ENCODE measurements around the gene SRSF1. TPM values are rescaled to one million over a fixed set of nuclear protein-coding genes. Genes with fewer than 3 reads are reported as not detected.

Gene SRSF1
- total and polyA plus RNA-seq, 2 of the 4 experiments (the other 2 are of a cell fraction), result 190 to 357 TPM

GRCh38 chr17:57999496-58000017 lies 7.5 kb downstream of the SRSF1 start:
- WGBS, 2 experiments (ENCODE audit: extremely low coverage in 2 of 2, insufficient read length in 1 of 2), result no CpG with 5 or more reads among the region's 1 CpG
- peak; percentile 79 for DNase-seq
- H3K36me3 ChIP-seq (ENCODE audit: control insufficient read depth, insufficient read depth, low read length), result peaks cover 17% of the 10 kb centered on the region
- no peak overlapping the region for H3K18ac ChIP-seq (ENCODE audit: low read depth, low read length)
- H2BK5ac ChIP-seq (ENCODE audit: low read depth, low read length, poor library complexity, severe bottlenecking), result no peak overlapping the region
- H2BK15ac ChIP-seq (ENCODE audit: low read depth, low read length), result no peak overlapping the region
- H3K14ac ChIP-seq (replicated peaks; ENCODE audit: low read depth, low read length), result no peak overlapping the region
- H4K20me1 ChIP-seq (ENCODE audit: insufficient read depth, low read length), result peaks cover 44% of the 10 kb centered on the region; the same call in 1 of the 2 replicates
- H3K4me3 ChIP-seq (ENCODE audit: insufficient read depth, low read depth, low read length), result no peak overlapping the region
- in situ Hi-C loops (cut with MboI; ENCODE audit: low sequenced_read_pairs) (loop anchor here (5.0 to 10.0 kb wide), 3 partner anchors 115 to 875 kb away; no protein-coding TSS in a partner anchor), intact Hi-C loops (cut with micrococcal nuclease) (loop anchor here (1.0 to 2.0 kb wide), 3 partner anchors 141 to 868 kb away; partner anchors contain the start of gene MRPS23), dilution Hi-C loops (cut with HindIII; ENCODE audit: low sequenced_read_pairs, unreplicated experiment) (loop anchor here (25.0 kb wide), 1 partner anchor 137 kb away; the partner anchor contains the start of gene MRPS23)
- no peak overlapping the region for H3K4ac ChIP-seq (ENCODE audit: low read depth, low read length)
- H3K27ac ChIP-seq (ENCODE audit: insufficient read depth, low read length), result no peak overlapping the region
- H3K9me3 ChIP-seq (ENCODE audit: control insufficient read depth, insufficient read depth, low read length), result no peaks in the 10 kb centered on the region
- 0 out of 2 replicates have a peak, but pooled peaks cover 2% of the 10 kb centered on the region for H3K4me1 ChIP-seq (ENCODE audit: control insufficient read depth, insufficient read depth, low read length)
- H3K9me1 ChIP-seq (ENCODE audit: insufficient read depth, low read length), result no peaks in the 10 kb centered on the region
- ChIA-PET CTCF (interaction anchor here (0.6 to 4.0 kb wide), 18 partner anchors 9 to 1245 kb away, joined by 3 to 26 read pairs (median 4); partner anchors contain the start of genes CUEDC1 and VEZF1), POLR2A (ENCODE audit: unreplicated experiment) (interaction anchor here (0.6 to 1.0 kb wide), 3 partner anchors 11 to 1085 kb away, joined by 3 read pairs; partner anchors contain the start of genes TRIM25 and VEZF1)
- H4K91ac ChIP-seq (ENCODE audit: insufficient read depth, low read depth, low read length), result no peak overlapping the region
- H2AFZ ChIP-seq (replicated peaks; ENCODE audit: low read length, poor library complexity), result no peak overlapping the region
- peaks cover 4 to 23% of the 10 kb centered on the region in 2 experiments; a peak in 3 of 4 replicates for H3K79me1 ChIP-seq (ENCODE audit: low read depth in 1 of 2, low read length in 2 of 2)
- no peak overlapping the region for H3K4me2 ChIP-seq (ENCODE audit: low read depth, low read length)
- no peak overlapping the region for H4K8ac ChIP-seq (ENCODE audit: low read depth in 2 of 2, low read length in 2 of 2)
- H3K56ac ChIP-seq (ENCODE audit: extremely low read depth, insufficient read depth, low read length), result no peak overlapping the region
- H3K23ac ChIP-seq (ENCODE audit: low read depth, low read length), result no peak overlapping the region
- no peak overlapping the region for H2BK20ac ChIP-seq (ENCODE audit: low read depth, low read length)
- H2AK5ac ChIP-seq (ENCODE audit: low read depth, low read length), result no peak overlapping the region
- TF ChIP-seq RCOR1 (IDR thresholded peaks at IDR 0.05; ENCODE audit: insufficient replicate concordance, low read length) (no peak), NFE2L2 (IDR thresholded peaks at IDR 0.05; ENCODE audit: low read depth, low read length) (no peak), MXI1 (IDR thresholded peaks at IDR 0.05; ENCODE audit: borderline replicate concordance, low read depth, low read length) (no peak), POLR2A (IDR thresholded peaks at IDR 0.05; ENCODE audit: low read depth, low read length) (peak; percentile 52; the same call in 1 of the 2 replicates), CHD1 (IDR thresholded peaks at IDR 0.05; ENCODE audit: low read depth, low read length) (peak; percentile 64; the same call in 1 of the 2 replicates), CTCF (conservative IDR thresholded peaks at IDR 0.05; ENCODE audit: low read depth, low read length) (peak; percentile 86), RAD21 (IDR thresholded peaks at IDR 0.05; ENCODE audit: low read length) (peak; percentile 74), SMC3 (IDR thresholded peaks at IDR 0.05; ENCODE audit: low read depth, low read length) (peak; percentile 73)
- TF ChIP-seq, protein P1, sequence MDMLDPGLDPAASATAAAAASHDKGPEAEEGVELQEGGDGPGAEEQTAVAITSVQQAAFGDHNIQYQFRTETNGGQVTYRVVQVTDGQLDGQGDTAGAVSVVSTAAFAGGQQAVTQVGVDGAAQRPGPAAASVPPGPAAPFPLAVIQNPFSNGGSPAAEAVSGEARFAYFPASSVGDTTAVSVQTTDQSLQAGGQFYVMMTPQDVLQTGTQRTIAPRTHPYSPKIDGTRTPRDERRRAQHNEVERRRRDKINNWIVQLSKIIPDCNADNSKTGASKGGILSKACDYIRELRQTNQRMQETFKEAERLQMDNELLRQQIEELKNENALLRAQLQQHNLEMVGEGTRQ (IDR thresholded peaks at IDR 0.05; ENCODE audit: low read depth, low read length), result no peak
- ATAC-seq (ENCODE audit: low read depth), result peak; percentile 60
- no peak overlapping the region for H2AK9ac ChIP-seq (replicated peaks; ENCODE audit: low read depth, low read length, poor library complexity)
- H3K27me3 ChIP-seq (ENCODE audit: control insufficient read depth, insufficient read depth, low read length), result no peaks in the 10 kb centered on the region
- no peak overlapping the region for H3K9ac ChIP-seq (ENCODE audit: low read depth, low read length)
- no peak overlapping the region for H4K5ac ChIP-seq (ENCODE audit: low read depth, low read length)
- BruUV-seq (replicated peaks), result no TSS peak
- no peak overlapping the region for H2BK120ac ChIP-seq (ENCODE audit: low read depth, low read length)

Data from IMR-90 (cell line).